Neural progenitor cell (in vitro differentiated cells): Measurements from ENCODE around the gene GAGE12H.
"Not testable (repeated sequence)": the region's sequence is repeated elsewhere in the genome, so short reads cannot be mapped to it uniquely, and the experiment has no call there.

Experiments used
- CTCF ChIP-seq: fragments of 200-600 bp; sonication (generic); IDR thresholded peaks from 2 replicates; pipeline ENCODE4 v1.5.1; 2017; ENCODE audit warnings: antibody characterized with exemption, mild to moderate bottlenecking
- EZH2 ChIP-seq: fragments of 200-600 bp; sonication (generic); IDR thresholded peaks from 2 replicates; pipeline ENCODE4 v1.6.1; 2017; ENCODE audit warnings: antibody characterized with exemption, mild to moderate bottlenecking, moderate library complexity
- EZH2phosphoT487 ChIP-seq: fragments of 200-600 bp; sonication (generic); IDR thresholded peaks from 2 replicates; pipeline ENCODE4 v1.6.1; 2017; ENCODE audit warnings: antibody characterized with exemption

- not testable (repeated sequence) for TF ChIP-seq CTCF, EZH2, EZH2phosphoT487
Measured at GRCh38 chrX:49550989-49551388, 28.8 kb upstream of the GAGE12H start, which contains the start of gene GAGE12E.
